Kidney (tissue), 14 donors: ENCODE results near the gene KIAA1328. TPM values are rescaled to one million over a fixed set of nuclear protein-coding genes. Genes with fewer than 3 reads are reported as not detected.

Source experiments
- DNase-seq, 5 donors: peaks; one replicate each; pipeline ENCODE4 v3.0.0-alpha.2; 2013 to 2020
- FAIRE-seq: peaks from 2 replicates; lab custom pipeline; 2012; peaks lifted over from hg19 to GRCh38; lab: Jason Lieb, UNC
- H3K27ac ChIP-seq, 2 donors: one replicate each; pipeline ENCODE4 v1.7.0; 2013; ENCODE audit warnings: low read depth in 2 of 2, low read length in 2 of 2, inconsistent platforms in 1 of 2
- H3K27me3 ChIP-seq: one replicate; pipeline ENCODE4 v1.7.1; 2013; ENCODE audit warnings: low read length, inconsistent platforms; ENCODE audit not compliant: control insufficient read depth, insufficient read depth
- H3K36me3 ChIP-seq, 3 donors: one replicate each; pipeline versions ENCODE4 v1.7.0 to v1.7.1; 2013; ENCODE audit warnings: low read length in 3 of 3, control low read depth in 1 of 3, inconsistent platforms in 1 of 3; ENCODE audit not compliant: insufficient read depth in 3 of 3, control insufficient read depth in 2 of 3
- H3K4me1 ChIP-seq, 3 donors: one replicate each; pipeline versions ENCODE4 v1.7.0 to v1.7.1; 2013; ENCODE audit warnings: low read length in 3 of 3, inconsistent platforms in 1 of 3, low read depth in 1 of 3; ENCODE audit not compliant: control insufficient read depth in 2 of 3, insufficient read depth in 2 of 3
- H3K4me3 ChIP-seq, 3 donors: one replicate each; pipeline versions ENCODE4 v1.7.0 to v1.8.1; 2013; ENCODE audit warnings: low read length in 3 of 3, control low read depth in 1 of 3, inconsistent platforms in 1 of 3
- H3K9ac ChIP-seq, 3 donors: one replicate each; pipeline versions ENCODE4 v1.7.0 to v1.7.1; 2013; ENCODE audit warnings: low read length in 3 of 3, control low read depth in 1 of 3, inconsistent platforms in 1 of 3
- H3K9me3 ChIP-seq, 3 donors: one replicate each; pipeline versions ENCODE4 v1.7.0 to v1.7.1; 2013; ENCODE audit warnings: low read length in 3 of 3, control low read depth in 1 of 3, inconsistent platforms in 1 of 3; ENCODE audit not compliant: control insufficient read depth in 2 of 3, insufficient read depth in 1 of 3
- intact Hi-C: fragments of 100-400 bp; cut with DNase I; formaldehyde crosslinking; loops from one replicate; pipeline ENCODE4 v1.11.1; 2022
- polyA plus RNA-seq: library from polyadenylated mRNA; stranded (reverse); fragments of 350-450 nt; fragmentation: Illumina TruSeq; extraction: RNeasy Lipid Tissue Mini Kit (QIAGEN cat#74804); gene quantifications from one replicate; pipeline ENCODE4 v1.2.3, GENCODE V29; 2014; ENCODE audit warnings: low read depth, low replicate concordance; ENCODE audit not compliant: insufficient read depth
- total RNA-seq: library from RNA; stranded (reverse); fragmentation: NEBNext Ultra II Directional; extraction: Animal tissue kit (Norgen Biotek cat#: 25700); gene quantifications from one replicate; pipeline ENCODE4 v1.2.1, GENCODE V29; 2021
- TF ChIP-seq, protein P1 (sequence below): IDR thresholded peaks from 3 replicates; pipeline ENCODE4 v1.5.1; 2012; ENCODE audit warnings: mild to moderate bottlenecking, moderate library complexity, borderline replicate concordance; ENCODE audit not compliant: insufficient read depth; ENCODE audit errors: extremely low read depth
- donor health status: control.
- donor health status: control.
- donor health status: control.
- donor health status: control.
- donor health status: control.
- donor health status: DM: yes; HTN: yes; CAD: no.
- donor health status: Normal renal cell carcinoma (clear cell type).

The KIAA1328 gene
- total and polyA plus RNA-seq, 2 donors from 2014 or later = 2.7 to 11.6 TPM

DNA sequence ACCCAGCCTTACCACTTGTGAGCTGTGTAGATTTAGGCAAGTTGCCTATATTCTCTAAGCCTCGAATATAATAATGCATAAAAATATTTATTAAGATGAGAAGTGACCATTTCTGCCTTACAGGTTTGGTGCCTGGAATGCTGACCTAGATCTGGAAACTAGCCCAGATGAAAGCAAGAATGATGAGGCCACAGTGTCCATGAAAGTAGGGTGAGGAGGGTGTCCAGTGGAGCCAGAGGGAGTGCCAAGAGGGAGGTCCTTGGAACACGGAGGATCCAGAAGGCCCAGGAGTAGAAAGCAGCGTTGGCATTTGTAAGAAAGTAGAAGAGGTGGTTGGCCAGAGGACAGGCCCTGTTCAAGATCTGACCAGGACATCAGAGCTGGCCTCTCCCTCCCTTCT lies 402.3 kb downstream of the KIAA1328 start:
- H3K27ac ChIP-seq = no peak overlapping the region
- no peak for DNase-seq
- no peak for FAIRE-seq
- H3K9me3 ChIP-seq = no peaks in the 10 kb centered on the region
- no peak overlapping the region for H3K4me3 ChIP-seq
- no peaks in the 10 kb centered on the region for H3K27me3 ChIP-seq
- H3K36me3 ChIP-seq = no peaks in the 10 kb centered on the region
- H3K4me1 ChIP-seq = no peaks in the 10 kb centered on the region
- TF ChIP-seq, protein P1, sequence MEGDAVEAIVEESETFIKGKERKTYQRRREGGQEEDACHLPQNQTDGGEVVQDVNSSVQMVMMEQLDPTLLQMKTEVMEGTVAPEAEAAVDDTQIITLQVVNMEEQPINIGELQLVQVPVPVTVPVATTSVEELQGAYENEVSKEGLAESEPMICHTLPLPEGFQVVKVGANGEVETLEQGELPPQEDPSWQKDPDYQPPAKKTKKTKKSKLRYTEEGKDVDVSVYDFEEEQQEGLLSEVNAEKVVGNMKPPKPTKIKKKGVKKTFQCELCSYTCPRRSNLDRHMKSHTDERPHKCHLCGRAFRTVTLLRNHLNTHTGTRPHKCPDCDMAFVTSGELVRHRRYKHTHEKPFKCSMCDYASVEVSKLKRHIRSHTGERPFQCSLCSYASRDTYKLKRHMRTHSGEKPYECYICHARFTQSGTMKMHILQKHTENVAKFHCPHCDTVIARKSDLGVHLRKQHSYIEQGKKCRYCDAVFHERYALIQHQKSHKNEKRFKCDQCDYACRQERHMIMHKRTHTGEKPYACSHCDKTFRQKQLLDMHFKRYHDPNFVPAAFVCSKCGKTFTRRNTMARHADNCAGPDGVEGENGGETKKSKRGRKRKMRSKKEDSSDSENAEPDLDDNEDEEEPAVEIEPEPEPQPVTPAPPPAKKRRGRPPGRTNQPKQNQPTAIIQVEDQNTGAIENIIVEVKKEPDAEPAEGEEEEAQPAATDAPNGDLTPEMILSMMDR = no peak
- H3K9ac ChIP-seq = no peak overlapping the region
- intact Hi-C loops = no loop called here

DNA sequence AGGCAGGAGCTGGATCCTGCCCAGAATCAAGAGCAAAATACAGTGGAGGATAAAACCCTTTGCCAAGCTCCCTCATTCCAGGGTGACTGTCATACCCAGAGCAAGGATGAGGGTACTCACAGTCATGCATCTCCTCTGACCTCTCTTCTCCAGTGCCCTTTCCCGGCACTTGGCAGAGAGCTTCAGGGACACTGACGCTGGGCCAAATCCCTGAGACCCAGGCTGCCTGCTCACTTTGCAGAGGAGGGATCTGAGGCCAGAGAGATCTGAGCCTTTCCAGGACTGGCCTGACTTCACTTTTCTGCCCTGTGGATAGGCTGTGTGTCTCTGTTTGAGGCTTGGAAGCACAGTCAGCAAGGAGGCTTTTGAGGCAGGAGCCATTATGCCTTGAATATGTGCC lies 406.7 kb downstream of the KIAA1328 start:
- no peak overlapping the region for H3K27ac ChIP-seq
- TF ChIP-seq, protein P1 = no peak
- intact Hi-C loops = no loop called here
- no peak for FAIRE-seq
- H3K27me3 ChIP-seq = no peaks in the 10 kb centered on the region
- H3K9me3 ChIP-seq = no peaks in the 10 kb centered on the region
- H3K4me3 ChIP-seq = no peak overlapping the region
- no peaks in the 10 kb centered on the region for H3K36me3 ChIP-seq
- H3K9ac ChIP-seq = no peak overlapping the region
- DNase-seq = no peak
- no peaks in the 10 kb centered on the region for H3K4me1 ChIP-seq

DNA sequence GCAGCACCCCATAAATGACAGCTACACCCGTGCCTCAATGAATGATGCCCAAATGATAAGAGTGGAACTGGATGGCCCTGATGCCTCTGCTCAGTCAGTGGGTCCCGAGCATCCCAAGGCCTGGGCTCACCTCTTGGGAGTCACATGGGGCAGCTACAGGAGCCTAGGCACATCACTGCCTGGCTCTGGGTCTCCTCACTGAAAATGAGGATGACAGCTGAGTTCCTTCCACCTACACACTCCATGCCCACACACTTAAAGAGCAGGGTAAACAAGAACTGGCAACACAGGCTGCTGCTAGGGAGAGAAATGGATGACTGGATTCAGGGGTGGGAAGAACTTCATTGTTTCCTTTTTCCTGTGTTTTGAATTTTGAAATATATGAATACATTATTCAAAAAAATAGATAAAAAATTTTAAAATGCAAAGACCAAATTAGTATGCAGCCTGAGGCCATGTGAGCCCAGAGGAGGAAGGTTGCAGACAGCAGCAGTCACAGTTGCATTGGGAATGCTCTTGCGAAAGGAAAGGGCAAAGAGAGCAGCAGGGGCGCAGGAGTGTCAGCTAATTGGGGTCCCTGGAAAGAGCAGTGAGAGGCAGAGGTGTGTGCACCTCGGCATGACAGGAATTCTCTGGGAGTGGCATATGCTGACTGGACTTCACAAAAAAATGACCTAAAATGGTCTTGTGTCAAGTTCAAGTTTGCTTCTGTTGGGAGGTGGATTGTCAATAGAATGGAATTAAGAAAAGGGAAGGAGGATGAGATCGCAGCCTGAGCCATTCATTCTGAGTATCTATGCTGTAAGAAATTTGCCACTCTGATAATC lies 409.6 kb downstream of the KIAA1328 start:
- intact Hi-C loops = no loop called here
- Histone ChIP-seq H3K36me3 (no peaks in the 10 kb centered on the region), H3K27me3 (no peaks in the 10 kb centered on the region), H3K9me3 (no peaks in the 10 kb centered on the region), H3K4me3 (no peak overlapping the region), H3K9ac (no peak overlapping the region), H3K4me1 (no peaks in the 10 kb centered on the region), H3K27ac (no peak overlapping the region)
- DNase-seq = no peak
- no peak for FAIRE-seq
- TF ChIP-seq, protein P1 = no peak
